Endothelial cell of umbilical vein (primary cell): Measurements from ENCODE around the gene TCERG1L. TPM values are rescaled to one million over a fixed set of nuclear protein-coding genes. Genes with fewer than 3 reads are reported as not detected.

ENCODE experiments used
- BruUV-seq: library from RNA; stranded (reverse); fragments of 400-500 nt; replicated peaks from 2 replicates; lab custom pipeline; 2021; lab: Mats Ljungman, UMichigan
- CTCF ChIA-PET: fragments of 300-600, 350-600 bp; sonication (Branson Sonifier 250); formaldehyde crosslinking; loops from one replicate; lab custom pipeline; 2021; ENCODE audit warnings: antibody characterized with exemption, inconsistent platforms; lab: Charles Lee
- POLR2A ChIA-PET: fragments of 300-600, 350-600 bp; sonication (Branson Sonifier 250); formaldehyde crosslinking; loops from one replicate; lab custom pipeline; 2021; ENCODE audit warnings: antibody characterized with exemption, inconsistent platforms; lab: Charles Lee
- DNase-seq: peaks from one replicate; pipeline ENCODE4 v3.0.0-alpha.2; 2011; ENCODE audit warnings: low read depth, low spot score
- FAIRE-seq: peaks from 2 replicates; lab custom pipeline; 2011; peaks lifted over from hg19 to GRCh38; lab: Jason Lieb, UNC
- H2AFZ ChIP-seq: 2 replicates; pipeline ENCODE4 v1.6.0; 2012; ENCODE audit warnings: low read depth, low read length, control low read depth, inconsistent platforms
- H3K27ac ChIP-seq: 2 replicates; pipeline ENCODE4 v1.5.1; 2011; ENCODE audit warnings: low read depth, mild to moderate bottlenecking, control low read depth, low read length, moderate library complexity; ENCODE audit not compliant: insufficient read depth
- H3K27me3 ChIP-seq, 2 experiments: 2 replicates each; pipeline versions ENCODE4 v1.6.0 to v1.6.1; 2011; ENCODE audit warnings: low read length in 2 of 2, mixed read lengths in 1 of 2; ENCODE audit not compliant: control insufficient read depth in 2 of 2, insufficient read depth in 2 of 2
- H3K36me3 ChIP-seq, 2 experiments: 2 replicates in 1 of 2; 3 replicates in 1 of 2; pipeline ENCODE4 v1.5.1; 2011; ENCODE audit warnings: low read length in 2 of 2, mild to moderate bottlenecking in 1 of 2, moderate library complexity in 1 of 2; ENCODE audit not compliant: control insufficient read depth in 2 of 2, insufficient read depth in 2 of 2; ENCODE audit errors: extremely low read depth in 1 of 2
- H3K4me1 ChIP-seq: 3 replicates; pipeline ENCODE4 v1.5.1; 2011; ENCODE audit warnings: mild to moderate bottlenecking, low read length; ENCODE audit not compliant: control insufficient read depth, insufficient read depth; ENCODE audit errors: extremely low read depth
- H3K4me2 ChIP-seq: 2 replicates; pipeline ENCODE4 v1.6.1; 2011; ENCODE audit warnings: low read length, control low read depth, mixed read lengths; ENCODE audit not compliant: insufficient read depth
- H3K4me3 ChIP-seq, 3 experiments: fragments of 200-600 bp in 1 of 3; sonication (generic), shearing (Covaris generic) in 1 of 3; replicated peaks in 1 of 3; 2 replicates each; pipeline ENCODE4 v1.5.1; 2011 to 2016; ENCODE audit warnings: control low read depth in 3 of 3, low read length in 3 of 3, mild to moderate bottlenecking in 2 of 3, inconsistent platforms in 1 of 3, low read depth in 1 of 3, moderate library complexity in 1 of 3; ENCODE audit not compliant: insufficient read depth in 1 of 3
- H3K79me2 ChIP-seq: 2 replicates; pipeline ENCODE4 v1.6.0; 2012; ENCODE audit warnings: low read length, inconsistent platforms; ENCODE audit not compliant: control insufficient read depth, insufficient read depth
- H3K9ac ChIP-seq: replicated peaks from 2 replicates; pipeline ENCODE3; 2011; ENCODE audit warnings: low read length, control low read depth; ENCODE audit not compliant: insufficient read depth; ENCODE audit errors: extremely low read depth
- H3K9me1 ChIP-seq: replicated peaks from 3 replicates; pipeline ENCODE4 v1.6.0; 2011; ENCODE audit warnings: mild to moderate bottlenecking, low read length; ENCODE audit not compliant: control insufficient read depth, insufficient read depth; ENCODE audit errors: extremely low read depth
- H3K9me3 ChIP-seq: replicated peaks from 2 replicates; pipeline ENCODE4 v1.5.1; 2012; ENCODE audit warnings: low read length, inconsistent platforms; ENCODE audit not compliant: control insufficient read depth, insufficient read depth
- H4K20me1 ChIP-seq: replicated peaks from 2 replicates; pipeline ENCODE3; 2011; ENCODE audit warnings: mild to moderate bottlenecking, low read length; ENCODE audit not compliant: control insufficient read depth, insufficient read depth; ENCODE audit errors: extremely low read depth
- EZH2 ChIP-seq: IDR thresholded peaks from 2 replicates; pipeline ENCODE4 v1.6.1; 2012; ENCODE audit warnings: borderline replicate concordance, low read depth, mild to moderate bottlenecking, moderate library complexity, low read length, inconsistent platforms; ENCODE audit not compliant: severe bottlenecking
- FOS ChIP-seq: IDR thresholded peaks from 2 replicates; pipeline ENCODE4 v1.6.1; 2011; ENCODE audit warnings: mild to moderate bottlenecking, low read length, moderate library complexity, borderline replicate concordance; ENCODE audit not compliant: insufficient read depth
- GATA2 ChIP-seq: IDR thresholded peaks from 2 replicates; pipeline ENCODE4 v1.7.0; 2011; ENCODE audit warnings: low read depth, mild to moderate bottlenecking, moderate library complexity, mixed read lengths, low read length; ENCODE audit not compliant: insufficient read length, insufficient read depth
- JUN ChIP-seq: IDR thresholded peaks from 2 replicates; pipeline ENCODE4 v1.6.1; 2011; ENCODE audit warnings: borderline replicate concordance, low read depth; ENCODE audit not compliant: insufficient read length, insufficient read depth
- MYC ChIP-seq: IDR thresholded peaks from one replicate; pipeline ENCODE4 v1.6.1; 2011; ENCODE audit warnings: mild to moderate bottlenecking, low read depth, low read length
- POLR2A ChIP-seq: IDR thresholded peaks from 2 replicates; pipeline ENCODE4 v1.6.1; 2012; ENCODE audit warnings: low read depth, mild to moderate bottlenecking, control low read depth, low read length
- POLR2AphosphoS5 ChIP-seq: IDR thresholded peaks from 2 replicates; pipeline ENCODE4 v1.6.1; 2012; ENCODE audit warnings: low read depth, mild to moderate bottlenecking, control low read depth, low read length, moderate library complexity; ENCODE audit not compliant: insufficient read depth
- dilution Hi-C: fragments of 300-500 bp; cut with MboI; formaldehyde crosslinking; loops from one replicate; pipeline ENCODE4 v1.15.0; 2019; ENCODE audit warnings: low sequenced_read_pairs; ENCODE audit not compliant: extremely low pct_ligation_motif_present
- intact Hi-C: fragments of 100-400 bp; cut with micrococcal nuclease; formaldehyde crosslinking; loops from one replicate; pipeline ENCODE4 v1.10.0; 2022
- polyA plus RNA-seq, 4 experiments: library from polyadenylated mRNA; depleted of rRNA in 3 of 4; stranded (reverse) in 3 of 4; unstranded in 1 of 4; fragments of >200 nt; gene quantifications; 2 replicates each; pipeline versions ENCODE4 v1.2.1 to v1.2.3, GENCODE V29; 2011 to 2012; ENCODE audit warnings: missing spikeins in 1 of 4
- total RNA-seq: library from RNA; stranded (reverse); gene quantifications from 2 replicates; pipeline ENCODE4 v1.2.3, GENCODE V29; 2021
- TF ChIP-seq, protein P1 (sequence below), 2 donors: IDR thresholded peaks; 1 replicate in 1 of 2; 2 replicates in 1 of 2; pipeline ENCODE4 v1.5.1; 2011; ENCODE audit warnings: low read length in 2 of 2, mild to moderate bottlenecking in 2 of 2, moderate library complexity in 2 of 2, control low read depth in 1 of 2, inconsistent platforms in 1 of 2, low read depth in 1 of 2; ENCODE audit not compliant: insufficient read depth in 1 of 2; ENCODE audit errors: extremely low read depth in 1 of 2
- TF ChIP-seq, protein P2 (sequence below): IDR thresholded peaks from 2 replicates; pipeline ENCODE4 v1.6.1; 2011; ENCODE audit not compliant: insufficient read depth, insufficient read length

Gene TCERG1L
- total and polyA plus RNA-seq, 2 donors (not counting 3 experiments of a cell fraction or from before 2014, with no cell fraction given): not detected

DNA sequence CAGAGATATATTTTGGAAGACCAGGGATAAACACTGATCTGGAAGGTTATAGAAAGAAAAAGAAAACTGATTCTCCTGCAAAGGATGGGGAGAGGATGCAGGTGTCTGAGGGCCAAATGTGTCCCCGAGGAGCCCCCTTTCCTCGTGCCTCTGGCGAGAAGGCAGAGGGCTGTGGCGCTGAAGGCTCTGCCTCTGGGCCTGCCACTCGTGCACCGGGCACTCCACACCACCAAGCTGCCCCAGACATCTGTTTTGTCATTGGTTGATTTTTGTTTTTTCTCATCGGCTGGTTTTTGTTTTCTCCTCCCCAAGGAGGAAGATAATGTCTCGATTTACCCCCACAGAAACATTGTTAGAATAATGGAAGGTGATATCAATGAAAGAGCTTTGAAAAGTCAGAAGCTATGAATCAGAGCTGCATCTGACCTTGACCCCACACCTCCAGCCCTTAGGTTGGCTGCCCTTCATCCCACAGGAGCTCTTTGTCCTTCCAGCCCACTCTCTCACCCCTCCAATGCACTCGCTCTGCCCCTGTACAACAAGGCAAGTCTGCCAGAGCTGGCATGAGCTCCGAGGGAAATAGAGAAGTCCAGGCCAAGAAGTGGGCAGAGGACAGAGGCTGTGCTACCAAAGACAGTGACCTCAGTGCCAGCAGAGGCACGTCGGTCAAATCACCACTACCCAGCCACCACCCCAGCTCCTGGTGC lies 124.8 kb downstream of the TCERG1L start:
- no peak for FAIRE-seq
- no peak overlapping the region for H2AFZ ChIP-seq
- no peak overlapping the region for H3K9ac ChIP-seq
- dilution Hi-C loops (no loop called here), intact Hi-C loops (no loop called here)
- no peak overlapping the region for H3K27ac ChIP-seq
- H4K20me1 ChIP-seq: no peaks in the 10 kb centered on the region
- H3K9me3 ChIP-seq: peaks cover 12% of the 10 kb centered on the region
- POLR2A ChIA-PET: no interaction called here
- no TSS peak for BruUV-seq
- TF ChIP-seq JUN: no peak
- no peak for TF ChIP-seq FOS
- TF ChIP-seq, protein P1, sequence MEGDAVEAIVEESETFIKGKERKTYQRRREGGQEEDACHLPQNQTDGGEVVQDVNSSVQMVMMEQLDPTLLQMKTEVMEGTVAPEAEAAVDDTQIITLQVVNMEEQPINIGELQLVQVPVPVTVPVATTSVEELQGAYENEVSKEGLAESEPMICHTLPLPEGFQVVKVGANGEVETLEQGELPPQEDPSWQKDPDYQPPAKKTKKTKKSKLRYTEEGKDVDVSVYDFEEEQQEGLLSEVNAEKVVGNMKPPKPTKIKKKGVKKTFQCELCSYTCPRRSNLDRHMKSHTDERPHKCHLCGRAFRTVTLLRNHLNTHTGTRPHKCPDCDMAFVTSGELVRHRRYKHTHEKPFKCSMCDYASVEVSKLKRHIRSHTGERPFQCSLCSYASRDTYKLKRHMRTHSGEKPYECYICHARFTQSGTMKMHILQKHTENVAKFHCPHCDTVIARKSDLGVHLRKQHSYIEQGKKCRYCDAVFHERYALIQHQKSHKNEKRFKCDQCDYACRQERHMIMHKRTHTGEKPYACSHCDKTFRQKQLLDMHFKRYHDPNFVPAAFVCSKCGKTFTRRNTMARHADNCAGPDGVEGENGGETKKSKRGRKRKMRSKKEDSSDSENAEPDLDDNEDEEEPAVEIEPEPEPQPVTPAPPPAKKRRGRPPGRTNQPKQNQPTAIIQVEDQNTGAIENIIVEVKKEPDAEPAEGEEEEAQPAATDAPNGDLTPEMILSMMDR (IDR thresholded peaks at IDR 0.05; ENCODE audit: extremely low read depth in 1 of 2, insufficient read depth in 1 of 2, low read depth in 1 of 2, low read length in 2 of 2): no peak
- TF ChIP-seq MYC: no peak
- no peak for TF ChIP-seq POLR2A
- no peak for TF ChIP-seq GATA2
- no peak for TF ChIP-seq EZH2
- no peak for TF ChIP-seq POLR2AphosphoS5
- TF ChIP-seq, protein P2, sequence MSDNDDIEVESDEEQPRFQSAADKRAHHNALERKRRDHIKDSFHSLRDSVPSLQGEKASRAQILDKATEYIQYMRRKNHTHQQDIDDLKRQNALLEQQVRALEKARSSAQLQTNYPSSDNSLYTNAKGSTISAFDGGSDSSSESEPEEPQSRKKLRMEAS: no peak
- no peaks in the 10 kb centered on the region for H3K4me1 ChIP-seq
- no peak overlapping the region for H3K4me2 ChIP-seq
- no peaks in the 10 kb centered on the region for H3K79me2 ChIP-seq
- no peak overlapping the region for H3K4me3 ChIP-seq
- DNase-seq: no peak
- no peaks in the 10 kb centered on the region for H3K36me3 ChIP-seq
- CTCF ChIA-PET: no interaction called here
- H3K27me3 ChIP-seq: no peaks in the 10 kb centered on the region
- H3K9me1 ChIP-seq: no peaks in the 10 kb centered on the region
